HepG2 (cell line): ENCODE data around the gene TNFSF13B. TPM values are rescaled to one million over a fixed set of nuclear protein-coding genes. Genes with fewer than 3 reads are reported as not detected.

ENCODE experiments used
- ATAC-seq: fragments of 200-7000 bp; cut with Tn5 transposase; 3 replicates; pipeline ENCODE4 v1.9.1; 2020; ENCODE audit warnings: mild to moderate bottlenecking, moderate library complexity
- BruUV-seq: library from RNA; stranded (reverse); fragments of 400-500 nt; replicated peaks from 2 replicates; lab custom pipeline; 2021; lab: Mats Ljungman, UMichigan
- CTCF ChIA-PET: fragments of 300-600 bp; formaldehyde crosslinking; extraction: SDS; loops from one replicate; lab custom pipeline; 2021; ENCODE audit warnings: low total read pairs, inconsistent platforms, low intra/inter-chr PET ratio; lab: Yijun Ruan, JAX
- POLR2A ChIA-PET: fragments of 350-600 bp; sonication (Branson Sonifier 250); formaldehyde crosslinking; loops from one replicate; lab custom pipeline; 2020; ENCODE audit warnings: antibody characterized with exemption, inconsistent platforms; lab: Yijun Ruan, JAX
- DNase-seq: peaks from one replicate; pipeline ENCODE4 v3.0.0-alpha.2; 2015; ENCODE audit warnings: low spot score
- FAIRE-seq: peaks from 3 replicates; lab custom pipeline; 2011; peaks lifted over from hg19 to GRCh38; lab: Jason Lieb, UNC
- H2AFZ ChIP-seq: one replicate; pipeline ENCODE4 v1.6.1; 2011; ENCODE audit warnings: low read length, inconsistent platforms
- H3K27ac ChIP-seq: fragments of 300-600 bp; 3 replicates; pipeline ENCODE4 v1.8.0; 2011; ENCODE audit warnings: mixed run types, mild to moderate bottlenecking, mixed read lengths, low read length, inconsistent platforms; ENCODE audit not compliant: insufficient read depth; ENCODE audit errors: extremely low read length
- H3K27me3 ChIP-seq, 2 experiments: fragments of 200-600 bp in 1 of 2; 2 replicates in 1 of 2; 3 replicates in 1 of 2; pipeline versions ENCODE4 v1.6.0 to v1.8.0; 2011; ENCODE audit warnings: low read length in 2 of 2, mild to moderate bottlenecking in 2 of 2, moderate library complexity in 2 of 2, inconsistent platforms in 1 of 2; ENCODE audit not compliant: insufficient read depth in 2 of 2, control insufficient read depth in 1 of 2
- H3K36me3 ChIP-seq, 2 experiments: fragments of 200-600 bp in 1 of 2; replicated peaks in 1 of 2; 2 replicates in 1 of 2; 3 replicates in 1 of 2; pipeline versions ENCODE4 v1.5.1 to v1.8.0; 2011; ENCODE audit warnings: low read length in 2 of 2, inconsistent platforms in 1 of 2; ENCODE audit not compliant: insufficient read depth in 2 of 2, control insufficient read depth in 1 of 2
- H3K4me1 ChIP-seq: 2 replicates; pipeline ENCODE4 v1.5.1; 2012; ENCODE audit warnings: low read length, inconsistent platforms; ENCODE audit not compliant: insufficient read depth
- H3K4me2 ChIP-seq: 2 replicates; pipeline ENCODE4 v1.6.0; 2011; ENCODE audit warnings: low read depth, low read length, inconsistent platforms
- H3K4me3 ChIP-seq, 3 experiments: fragments of 200-600 bp in 1 of 3; sonication (generic), shearing (Covaris generic) in 1 of 3; replicated peaks in 1 of 3; 2 replicates each; pipeline ENCODE4 v1.5.1; 2011 to 2016; ENCODE audit warnings: low read length in 3 of 3, inconsistent platforms in 2 of 3, low read depth in 2 of 3, mild to moderate bottlenecking in 2 of 3, control low read depth in 1 of 3, mixed read lengths in 1 of 3; ENCODE audit not compliant: insufficient read depth in 1 of 3
- H3K79me2 ChIP-seq: one replicate; pipeline ENCODE4 v1.6.1; 2011; ENCODE audit warnings: low read length, inconsistent platforms; ENCODE audit not compliant: insufficient read depth
- H3K9ac ChIP-seq: 2 replicates; pipeline ENCODE4 v1.6.0; 2011; ENCODE audit warnings: mild to moderate bottlenecking, low read depth, low read length, inconsistent platforms; ENCODE audit not compliant: insufficient read depth
- H3K9me3 ChIP-seq: 2 replicates; pipeline ENCODE4 v1.5.1; 2012; ENCODE audit warnings: mild to moderate bottlenecking, low read length
- H4K20me1 ChIP-seq: 2 replicates; pipeline ENCODE4 v1.6.0; 2011; ENCODE audit warnings: inconsistent platforms, mild to moderate bottlenecking, low read length, moderate library complexity; ENCODE audit not compliant: insufficient read depth
- CCDC6 ChIP-seq: sonication (generic); formaldehyde crosslinking; IDR thresholded peaks from 2 replicates; pipeline ENCODE4 v1.8.1; 2022; ENCODE audit warnings: mild to moderate bottlenecking, missing genetic modification reagents, moderate library complexity
- FOSL2 ChIP-seq: sonication (generic); formaldehyde crosslinking; IDR thresholded peaks from 2 replicates; pipeline ENCODE4 v1.4.0; 2020; ENCODE audit warnings: missing genetic modification reagents
- FOXA3 ChIP-seq: IDR thresholded peaks from 2 replicates; pipeline ENCODE4 v1.6.1; 2016; ENCODE audit warnings: missing genetic modification reagents, missing compliant biosample characterization
- GRHL1 ChIP-seq: sonication (generic); formaldehyde crosslinking; conservative IDR thresholded peaks from 2 replicates; pipeline ENCODE4 v1.8.0; 2022; ENCODE audit warnings: missing genetic modification reagents
- HNF4G ChIP-seq, 2 experiments: sonication (generic) in 1 of 2; formaldehyde crosslinking in 1 of 2; IDR thresholded peaks; 2 replicates each; pipeline versions ENCODE4 v1.4.0 to v1.6.1; 2011 to 2020; ENCODE audit warnings: borderline replicate concordance in 2 of 2, low read depth in 2 of 2, mild to moderate bottlenecking in 2 of 2, low read length in 1 of 2, missing genetic modification reagents in 1 of 2, moderate library complexity in 1 of 2
- MAFG ChIP-seq: sonication (generic); formaldehyde crosslinking; IDR thresholded peaks from 2 replicates; pipeline ENCODE4 v1.5.1; 2020; ENCODE audit warnings: mild to moderate bottlenecking, missing genetic modification reagents
- PREB ChIP-seq: sonication (generic); formaldehyde crosslinking; IDR thresholded peaks from 2 replicates; pipeline ENCODE4 v1.4.0; 2020; ENCODE audit warnings: missing genetic modification reagents
- SIN3B ChIP-seq: fragments of 150-350 bp; IDR thresholded peaks from 2 replicates; pipeline ENCODE4 v1.6.1; 2014; ENCODE audit warnings: low read length
- ZBTB10 ChIP-seq: sonication (generic); formaldehyde crosslinking; IDR thresholded peaks from 2 replicates; pipeline ENCODE4 v1.4.0; 2020; ENCODE audit warnings: missing genetic modification reagents, borderline replicate concordance
- ZMYM2 ChIP-seq: sonication (generic); formaldehyde crosslinking; IDR thresholded peaks from 2 replicates; pipeline ENCODE4 v1.8.0; 2022; ENCODE audit warnings: mild to moderate bottlenecking, missing genetic modification reagents
- ZNF260 ChIP-seq: sonication (generic); formaldehyde crosslinking; IDR thresholded peaks from 2 replicates; pipeline ENCODE4 v1.4.0; 2020; ENCODE audit warnings: missing genetic modification reagents, low read depth, mild to moderate bottlenecking, borderline replicate concordance
- ZNF501 ChIP-seq: sonication (generic); formaldehyde crosslinking; IDR thresholded peaks from 2 replicates; pipeline ENCODE4 v1.5.1; 2020; ENCODE audit warnings: mild to moderate bottlenecking, moderate library complexity, missing genetic modification reagents
- ZNF879 ChIP-seq: sonication (generic); formaldehyde crosslinking; IDR thresholded peaks from 2 replicates; pipeline ENCODE4 v1.8.1; 2023; ENCODE audit warnings: missing genetic modification reagents
- WGBS: methylation state at CpG from one replicate; pipeline ENCODE4 v1.1.6; 2017; ENCODE audit warnings: low lambda C conversion rate; 5-methylcytosine and 5-hydroxymethylcytosine counted together
- in situ Hi-C: cut with HindIII; loops from 2 replicates; pipeline ENCODE4 v1.10.0; 2017; ENCODE audit warnings: low pct_unique_long_range_greater_than_20kb; ENCODE audit not compliant: extremely low pct_ligation_motif_present
- intact Hi-C: fragments of 100-400 bp; cut with micrococcal nuclease; formaldehyde crosslinking; loops from one replicate; pipeline ENCODE4 v1.10.0; 2022; ENCODE audit not compliant: unreplicated experiment
- polyA plus RNA-seq, 8 experiments: library from polyadenylated mRNA; depleted of rRNA in 3 of 8; stranded (reverse) in 7 of 8; unstranded in 1 of 8; fragments of >200 nt; fragmentation: Illumina TruSeq in 4 of 8; extraction: Trizol in 4 of 8; gene quantifications; 2 replicates each; pipeline versions ENCODE4 v1.2.1 to v1.2.3, GENCODE V29; 2011 to 2016; ENCODE audit warnings: low read depth in 4 of 8, missing spikeins in 1 of 8, mixed read lengths in 1 of 8; ENCODE audit not compliant: insufficient read depth in 1 of 8
- total RNA-seq, 5 experiments: library from RNA; depleted of rRNA; stranded (reverse); fragments of >200 nt; fragmentation: Illumina TruSeq; extraction: Trizol; gene quantifications; 2 replicates each; pipeline ENCODE4 v1.2.3, GENCODE V29; 2016; ENCODE audit warnings: low read depth in 1 of 5
- TF ChIP-seq, protein P1 (sequence below): sonication (generic); formaldehyde crosslinking; conservative IDR thresholded peaks from 2 replicates; pipeline ENCODE4 v1.8.0; 2022; ENCODE audit warnings: low read depth, missing genetic modification reagents
- TF ChIP-seq, protein P2 (sequence below): IDR thresholded peaks from 2 replicates; pipeline ENCODE4 v1.6.1; 2016; ENCODE audit warnings: low read depth

Gene TNFSF13B
- total and polyA plus RNA-seq, 2 of the 13 experiments (the other 11 are each of a cell fraction or from before 2014, with no cell fraction given), result 0.13 to 0.20 TPM

DNA sequence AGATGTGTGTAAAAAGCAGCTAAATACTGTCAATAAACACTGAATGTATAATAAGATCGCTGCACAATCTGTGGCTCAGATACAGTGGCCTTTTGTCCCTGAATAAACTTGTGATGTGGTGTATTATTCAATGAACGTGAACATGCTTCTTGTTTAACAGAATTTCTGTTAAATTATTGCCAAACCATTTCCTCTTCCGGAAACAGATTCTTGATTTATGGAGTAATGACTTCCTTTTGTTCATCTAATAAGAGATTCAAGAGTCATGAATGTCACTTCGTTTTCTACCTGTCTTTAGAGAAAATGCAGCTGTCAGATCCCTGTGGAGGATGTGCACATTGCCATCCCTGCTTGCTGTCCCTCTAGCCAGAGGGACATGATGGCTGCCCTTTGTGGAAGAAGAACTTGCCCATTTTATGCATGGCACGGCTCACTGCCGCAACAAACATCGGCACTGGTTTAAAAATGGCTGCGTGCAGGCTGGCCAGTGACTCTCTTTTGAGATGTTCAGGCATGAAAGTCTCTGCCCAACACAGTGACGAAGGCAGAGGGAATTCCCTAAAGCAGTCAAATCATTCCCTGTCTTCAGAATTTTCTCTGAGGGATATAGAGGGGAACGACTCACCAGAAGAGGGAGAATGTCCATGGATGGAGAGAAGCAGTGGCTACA lies 3.1 kb upstream of the TNFSF13B start:
- no peak for FAIRE-seq
- intact Hi-C loops (no loop called here), in situ Hi-C loops (no loop called here)
- WGBS, result 14% methylated on average over 6 of the region's 10 CpGs
- Histone ChIP-seq H3K27me3 (no peaks in the 10 kb centered on the region), H3K4me1 (peaks cover 12% of the 10 kb centered on the region; the same call in 1 of the 2 replicates), H2AFZ (no peak overlapping the region), H3K79me2 (no peaks in the 10 kb centered on the region), H3K27ac (no peak overlapping the region), H3K9me3 (no peaks in the 10 kb centered on the region), H4K20me1 (no peaks in the 10 kb centered on the region), H3K4me3 (no peak overlapping the region), H3K4me2 (no peak overlapping the region), H3K36me3 (no peaks in the 10 kb centered on the region), H3K9ac (no peak overlapping the region)
- no TSS peak for BruUV-seq
- no peak for ATAC-seq
- POLR2A ChIA-PET, result no interaction called here
- DNase-seq, result no peak
- CTCF ChIA-PET, result no interaction called here
- TF ChIP-seq ZMYM2 (CRISPR knock-in tag) (no peak), HNF4G (IDR thresholded peaks at IDR 0.05; ENCODE audit: borderline replicate concordance, low read depth, low read length) (no peak), HNF4G (CRISPR knock-in tag; IDR thresholded peaks at IDR 0.05; ENCODE audit: borderline replicate concordance, low read depth) (no peak), ZNF260 (CRISPR knock-in tag) (no peak), GRHL1 (CRISPR knock-in tag) (no peak), PREB (CRISPR knock-in tag) (no peak), CCDC6 (CRISPR knock-in tag) (no peak), SIN3B (no peak), FOXA3 (CRISPR knock-in tag) (no peak), ZNF879 (no peak), ZBTB10 (CRISPR knock-in tag) (no peak), FOSL2 (CRISPR knock-in tag) (no peak), MAFG (no peak), ZNF501 (CRISPR knock-in tag) (no peak)
- TF ChIP-seq, protein P1, sequence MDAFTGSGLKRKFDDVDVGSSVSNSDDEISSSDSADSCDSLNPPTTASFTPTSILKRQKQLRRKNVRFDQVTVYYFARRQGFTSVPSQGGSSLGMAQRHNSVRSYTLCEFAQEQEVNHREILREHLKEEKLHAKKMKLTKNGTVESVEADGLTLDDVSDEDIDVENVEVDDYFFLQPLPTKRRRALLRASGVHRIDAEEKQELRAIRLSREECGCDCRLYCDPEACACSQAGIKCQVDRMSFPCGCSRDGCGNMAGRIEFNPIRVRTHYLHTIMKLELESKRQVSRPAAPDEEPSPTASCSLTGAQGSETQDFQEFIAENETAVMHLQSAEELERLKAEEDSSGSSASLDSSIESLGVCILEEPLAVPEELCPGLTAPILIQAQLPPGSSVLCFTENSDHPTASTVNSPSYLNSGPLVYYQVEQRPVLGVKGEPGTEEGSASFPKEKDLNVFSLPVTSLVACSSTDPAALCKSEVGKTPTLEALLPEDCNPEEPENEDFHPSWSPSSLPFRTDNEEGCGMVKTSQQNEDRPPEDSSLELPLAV (CRISPR knock-in tag), result no peak
- TF ChIP-seq, protein P2, sequence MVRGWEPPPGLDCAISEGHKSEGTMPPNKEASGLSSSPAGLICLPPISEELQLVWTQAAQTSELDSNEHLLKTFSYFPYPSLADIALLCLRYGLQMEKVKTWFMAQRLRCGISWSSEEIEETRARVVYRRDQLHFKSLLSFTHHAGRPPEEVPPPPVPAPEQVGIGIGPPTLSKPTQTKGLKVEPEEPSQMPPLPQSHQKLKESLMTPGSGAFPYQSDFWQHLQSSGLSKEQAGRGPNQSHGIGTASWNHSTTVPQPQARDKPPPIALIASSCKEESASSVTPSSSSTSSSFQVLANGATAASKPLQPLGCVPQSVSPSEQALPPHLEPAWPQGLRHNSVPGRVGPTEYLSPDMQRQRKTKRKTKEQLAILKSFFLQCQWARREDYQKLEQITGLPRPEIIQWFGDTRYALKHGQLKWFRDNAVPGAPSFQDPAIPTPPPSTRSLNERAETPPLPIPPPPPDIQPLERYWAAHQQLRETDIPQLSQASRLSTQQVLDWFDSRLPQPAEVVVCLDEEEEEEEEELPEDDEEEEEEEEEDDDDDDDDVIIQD, result no peak
